ENCODE data around the gene INSC. TPM values are rescaled to one million over a fixed set of nuclear protein-coding genes. Genes with fewer than 3 reads are reported as not detected.

The INSC gene
- total RNA-seq, 1 donor from 2014 or later, result 1.7 TPM

GRCh38 chr11:15185021-15185420 lies 70.3 kb downstream of the INSC start:
- no peak for DNase-seq (ENCODE audit: low spot score)

- DNase-seq (ENCODE audit: low spot score), result no peak
Observed at GRCh38 chr11:15186146-15186545, 71.4 kb downstream of the INSC start.

- no peak for DNase-seq (ENCODE audit: low spot score)
Observed at GRCh38 chr11:15189189-15189588, 74.5 kb downstream of the INSC start.

- DNase-seq (ENCODE audit: low spot score), result no peak
Observed at GRCh38 chr11:15189641-15190365, 75.1 kb downstream of the INSC start.

- DNase-seq (ENCODE audit: low spot score), result no peak
Observed at GRCh38 chr11:15190611-15191010, 75.9 kb downstream of the INSC start.

GRCh38 chr11:15192005-15192556 lies 77.4 kb downstream of the INSC start:
- no peak for DNase-seq (ENCODE audit: low spot score)

GRCh38 chr11:15194671-15195415 lies 80.1 kb downstream of the INSC start:
- no peak for DNase-seq (ENCODE audit: low spot score)

- DNase-seq (ENCODE audit: low spot score), result no peak
Observed at GRCh38 chr11:15195454-15196200, 80.9 kb downstream of the INSC start.

- no peak for DNase-seq (ENCODE audit: low spot score)
Observed at GRCh38 chr11:15196704-15197103, 82.0 kb downstream of the INSC start.

GRCh38 chr11:15197696-15198095 lies 83.0 kb downstream of the INSC start:
- DNase-seq (ENCODE audit: low spot score), result no peak

GRCh38 chr11:15198284-15198683 lies 83.6 kb downstream of the INSC start:
- no peak for DNase-seq (ENCODE audit: low spot score)

GRCh38 chr11:15199693-15200092 lies 85.0 kb downstream of the INSC start:
- no peak for DNase-seq (ENCODE audit: low spot score)

GRCh38 chr11:15200696-15201095 lies 86.0 kb downstream of the INSC start:
- no peak for DNase-seq (ENCODE audit: low spot score)

- DNase-seq (ENCODE audit: low spot score), result no peak
Observed at GRCh38 chr11:15201586-15201985, 86.9 kb downstream of the INSC start.

- no peak for DNase-seq (ENCODE audit: low spot score)
Observed at GRCh38 chr11:15202626-15203025, 87.9 kb downstream of the INSC start.

GRCh38 chr11:15204711-15205110 lies 90.0 kb downstream of the INSC start:
- DNase-seq (ENCODE audit: low spot score), result no peak

- DNase-seq (ENCODE audit: low spot score), result no peak
Observed at GRCh38 chr11:15206791-15207190, 92.1 kb downstream of the INSC start.

- peak; percentile 82 for DNase-seq (ENCODE audit: low spot score)
Observed at GRCh38 chr11:15208378-15209222, 93.9 kb downstream of the INSC start.

GRCh38 chr11:15212876-15213275 lies 98.2 kb downstream of the INSC start:
- no peak for DNase-seq (ENCODE audit: low spot score)

- DNase-seq (ENCODE audit: low spot score), result no peak
Observed at GRCh38 chr11:15213471-15214231, 98.9 kb downstream of the INSC start.

GRCh38 chr11:15215005-15215404 lies 100.3 kb downstream of the INSC start:
- no peak for DNase-seq (ENCODE audit: low spot score)

All from ureter (tissue), 1 donor.